OCI-LY3 (cell line): ENCODE data around the gene NDC1.

Experiments
- H2AFZ ChIP-seq: fragments of 200-600, 300-600 bp; shearing (Covaris generic); 2 replicates; pipeline ENCODE4 v1.6.0; 2014; ENCODE audit warnings: antibody characterized with exemption, low read depth, low read length
- H3K27ac ChIP-seq: fragments of 200-600, 300-600 bp; sonication (generic); 2 replicates; pipeline ENCODE4 v1.5.1; 2014; ENCODE audit warnings: mild to moderate bottlenecking, low read length, moderate library complexity, mixed read lengths
- H3K27me3 ChIP-seq: fragments of 200-600, 300-600 bp; sonication (generic); 2 replicates; pipeline ENCODE4 v1.6.1; 2014; ENCODE audit warnings: low read depth, low read length, mixed read lengths
- H3K36me3 ChIP-seq: fragments of 200-600, 300-600 bp; sonication (generic); replicated peaks from 2 replicates; pipeline ENCODE3; 2014; ENCODE audit warnings: low read depth, low read length, mixed read lengths
- H3K4me1 ChIP-seq: fragments of 300-600, 200-600 bp; sonication (generic); 2 replicates; pipeline ENCODE4 v1.6.1; 2014; ENCODE audit warnings: low read length, mixed read lengths
- H3K4me2 ChIP-seq: fragments of 200-600, 300-600 bp; sonication (generic); 2 replicates; pipeline ENCODE4 v1.6.1; 2014; ENCODE audit warnings: low read length, mixed read lengths
- H3K4me3 ChIP-seq: fragments of 300-600, 200-600 bp; sonication (generic); 2 replicates; pipeline ENCODE4 v1.5.1; 2014; ENCODE audit warnings: antibody characterized with exemption, mild to moderate bottlenecking, low read length, moderate library complexity
- H3K79me2 ChIP-seq: fragments of 300-600, 200-600 bp; shearing (Covaris generic); 2 replicates; pipeline ENCODE4 v1.6.1; 2014; ENCODE audit warnings: mild to moderate bottlenecking, low read length, mixed read lengths
- H3K9ac ChIP-seq: fragments of 300-600, 200-600 bp; shearing (Covaris generic); 2 replicates; pipeline ENCODE4 v1.6.0; 2014; ENCODE audit warnings: mild to moderate bottlenecking, low read length, moderate library complexity
- H3K9me3 ChIP-seq: fragments of 200-600, 300-600 bp; shearing (Covaris generic); 2 replicates; pipeline ENCODE4 v1.6.1; 2014; ENCODE audit warnings: low read length, mixed read lengths; ENCODE audit not compliant: insufficient read depth
- H4K20me1 ChIP-seq: fragments of 200-600, 300-600 bp; sonication (generic); 2 replicates; pipeline ENCODE4 v1.6.1; 2016; ENCODE audit warnings: low read length, mixed read lengths; ENCODE audit not compliant: insufficient read depth
- EZH2phosphoT487 ChIP-seq: fragments of 200-600 bp; shearing (Covaris generic); IDR thresholded peaks from 2 replicates; pipeline ENCODE4 v1.6.1; 2018; ENCODE audit warnings: antibody characterized with exemption, mixed run types, low read depth
- TF ChIP-seq, protein P1 (sequence below): fragments of 200-600, 300-600 bp; sonication (generic); IDR thresholded peaks from 2 replicates; pipeline ENCODE4 v1.5.1; 2014; ENCODE audit warnings: antibody characterized with exemption, low read length, low read depth

NDC1 gene

DNA sequence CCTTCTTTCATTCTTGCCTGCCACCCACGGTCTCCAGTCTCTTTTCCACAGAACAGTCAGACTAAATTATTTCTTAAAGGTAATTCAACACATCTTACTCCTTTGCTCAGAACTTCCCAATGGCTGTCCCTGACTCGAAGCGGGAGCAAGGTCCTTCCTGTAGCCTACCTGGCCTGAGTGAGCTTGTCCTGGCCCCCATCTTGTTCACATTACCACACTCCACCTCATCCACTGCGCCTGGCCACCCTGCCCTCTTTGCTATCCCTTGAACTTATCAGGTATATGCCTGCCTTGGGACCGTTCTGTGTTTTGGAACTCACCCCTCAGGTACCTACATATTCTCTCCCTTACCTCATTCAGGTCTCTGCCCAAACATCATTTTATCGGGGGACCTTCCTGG, 85.8 kb downstream of the NDC1 start:
- Histone ChIP-seq H3K27ac (no peak overlapping the region), H3K79me2 (no peaks in the 10 kb centered on the region), H3K36me3 (no peaks in the 10 kb centered on the region), H3K27me3 (no peaks in the 10 kb centered on the region), H4K20me1 (no peaks in the 10 kb centered on the region), H3K4me2 (no peak overlapping the region), H3K4me3 (no peak overlapping the region), H2AFZ (no peak overlapping the region), H3K4me1 (no peaks in the 10 kb centered on the region), H3K9me3 (no peaks in the 10 kb centered on the region), H3K9ac (no peak overlapping the region)
- TF ChIP-seq, protein P1, sequence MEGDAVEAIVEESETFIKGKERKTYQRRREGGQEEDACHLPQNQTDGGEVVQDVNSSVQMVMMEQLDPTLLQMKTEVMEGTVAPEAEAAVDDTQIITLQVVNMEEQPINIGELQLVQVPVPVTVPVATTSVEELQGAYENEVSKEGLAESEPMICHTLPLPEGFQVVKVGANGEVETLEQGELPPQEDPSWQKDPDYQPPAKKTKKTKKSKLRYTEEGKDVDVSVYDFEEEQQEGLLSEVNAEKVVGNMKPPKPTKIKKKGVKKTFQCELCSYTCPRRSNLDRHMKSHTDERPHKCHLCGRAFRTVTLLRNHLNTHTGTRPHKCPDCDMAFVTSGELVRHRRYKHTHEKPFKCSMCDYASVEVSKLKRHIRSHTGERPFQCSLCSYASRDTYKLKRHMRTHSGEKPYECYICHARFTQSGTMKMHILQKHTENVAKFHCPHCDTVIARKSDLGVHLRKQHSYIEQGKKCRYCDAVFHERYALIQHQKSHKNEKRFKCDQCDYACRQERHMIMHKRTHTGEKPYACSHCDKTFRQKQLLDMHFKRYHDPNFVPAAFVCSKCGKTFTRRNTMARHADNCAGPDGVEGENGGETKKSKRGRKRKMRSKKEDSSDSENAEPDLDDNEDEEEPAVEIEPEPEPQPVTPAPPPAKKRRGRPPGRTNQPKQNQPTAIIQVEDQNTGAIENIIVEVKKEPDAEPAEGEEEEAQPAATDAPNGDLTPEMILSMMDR = no peak
- TF ChIP-seq EZH2phosphoT487 = no peak

DNA sequence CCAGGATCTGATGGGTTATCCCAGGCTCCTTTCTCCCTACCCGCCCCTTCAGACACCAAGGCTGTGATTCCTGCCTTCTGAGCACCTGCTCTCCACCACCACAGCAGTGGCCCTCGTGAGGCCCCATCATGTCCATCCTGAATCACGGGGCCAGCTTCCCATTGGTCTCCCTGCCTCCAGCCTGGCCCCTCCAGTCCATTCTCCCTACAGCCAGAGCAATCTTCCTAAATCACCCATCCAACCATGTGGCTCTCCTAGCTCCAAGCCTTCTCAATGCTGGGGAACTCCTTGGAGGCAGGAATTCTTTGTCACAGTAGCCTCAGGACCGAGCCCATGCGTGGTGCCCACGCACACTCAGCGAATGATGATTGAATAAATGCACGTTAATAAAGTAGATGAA, 90.3 kb downstream of the NDC1 start:
- Histone ChIP-seq H2AFZ (no peak overlapping the region), H3K27me3 (no peaks in the 10 kb centered on the region), H3K9me3 (no peaks in the 10 kb centered on the region), H3K4me1 (no peaks in the 10 kb centered on the region), H4K20me1 (no peaks in the 10 kb centered on the region), H3K9ac (no peak overlapping the region), H3K79me2 (no peaks in the 10 kb centered on the region), H3K4me3 (no peak overlapping the region), H3K36me3 (no peaks in the 10 kb centered on the region), H3K27ac (no peak overlapping the region), H3K4me2 (no peak overlapping the region)
- no peak for TF ChIP-seq EZH2phosphoT487
- TF ChIP-seq, protein P1 = no peak

DNA sequence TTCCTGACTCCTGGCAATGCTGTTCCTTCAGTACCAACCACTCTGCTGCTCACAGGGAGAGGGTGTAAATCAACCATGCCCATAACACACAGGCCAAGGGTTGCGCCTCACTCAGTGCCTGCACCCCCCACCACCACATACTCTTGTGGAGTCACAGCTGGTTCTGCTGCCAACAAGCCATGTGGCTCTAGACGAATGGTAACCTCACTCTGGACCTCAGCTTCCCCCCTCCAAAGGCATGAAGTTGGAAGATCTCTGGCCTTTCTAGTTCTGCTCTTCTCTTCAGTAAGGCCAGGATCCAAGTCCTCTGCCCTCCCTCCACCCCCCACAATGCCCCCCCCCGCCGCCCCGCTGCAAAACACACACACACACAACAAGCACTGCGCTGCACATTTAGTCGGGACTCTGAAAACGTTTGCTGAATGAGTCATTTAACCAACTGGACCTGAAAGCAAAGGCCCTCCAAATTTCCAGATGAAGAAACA, 97.4 kb downstream of the NDC1 start:
- no peaks in the 10 kb centered on the region for H3K36me3 ChIP-seq
- H3K79me2 ChIP-seq = no peaks in the 10 kb centered on the region
- H3K27me3 ChIP-seq = no peaks in the 10 kb centered on the region
- H2AFZ ChIP-seq = no peak overlapping the region
- TF ChIP-seq EZH2phosphoT487 = no peak
- TF ChIP-seq, protein P1 = no peak
- H3K4me3 ChIP-seq = no peak overlapping the region
- no peaks in the 10 kb centered on the region for H4K20me1 ChIP-seq
- H3K9me3 ChIP-seq = no peaks in the 10 kb centered on the region
- no peak overlapping the region for H3K4me2 ChIP-seq
- no peaks in the 10 kb centered on the region for H3K4me1 ChIP-seq
- no peak overlapping the region for H3K27ac ChIP-seq
- H3K9ac ChIP-seq = no peak overlapping the region

DNA sequence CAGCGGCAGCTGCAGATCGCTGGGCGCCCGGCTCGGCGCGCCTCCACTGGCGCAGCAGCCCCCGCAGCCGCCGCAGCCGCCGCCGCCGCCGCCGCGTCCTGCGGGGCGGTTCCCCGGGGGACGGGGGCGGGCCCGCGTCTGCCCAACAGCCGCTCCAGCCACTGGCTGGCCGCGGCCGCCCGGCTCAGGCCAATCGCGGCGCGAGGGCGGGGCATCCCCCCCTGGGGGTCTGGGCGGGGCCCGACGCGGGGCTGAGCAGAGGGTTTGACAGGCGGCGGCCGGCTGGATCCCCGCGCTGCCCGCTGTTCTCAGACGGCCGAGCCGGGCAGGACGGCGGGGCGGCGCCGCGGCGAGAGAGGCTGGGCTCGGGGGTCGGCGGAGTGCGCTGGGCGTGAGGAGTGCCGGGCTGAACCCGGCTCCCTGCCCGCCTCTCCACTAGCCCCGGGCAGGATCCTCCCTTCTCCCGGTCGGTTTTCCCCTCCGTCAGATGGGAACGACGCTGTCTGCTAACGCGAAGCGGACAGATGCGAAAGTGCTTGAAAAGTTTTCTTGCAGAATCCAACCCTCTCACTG, 98.9 kb downstream of the NDC1 start, which contains the start of gene GLIS1:
Gene GLIS1 (minus strand): TSS at position 56 of the 573 bp plus-strand sequence. CDS start 1,100 bp downstream, outside the sequence.
- TF ChIP-seq EZH2phosphoT487 = no peak
- TF ChIP-seq, protein P1 = no peak
- H3K4me3 ChIP-seq = peak within 1 kb of the TSS; percentile 51
- H3K4me2 ChIP-seq = peak within 1 kb of the TSS; percentile 39
- no peak within 1 kb of the TSS for H2AFZ ChIP-seq
- H3K9ac ChIP-seq = no peak within 1 kb of the TSS
- H4K20me1 ChIP-seq = no peaks in the 10 kb centered on the region
- H3K9me3 ChIP-seq = no peaks in the 10 kb centered on the region
- no peaks in the 10 kb centered on the region for H3K36me3 ChIP-seq
- no peaks in the 10 kb centered on the region for H3K27me3 ChIP-seq
- no peak within 1 kb of the TSS for H3K27ac ChIP-seq
- no peaks in the 10 kb centered on the region for H3K79me2 ChIP-seq
- no peaks in the 10 kb centered on the region for H3K4me1 ChIP-seq
